HepG2 (cell line): ENCODE results near the gene SLC25A10. TPM values are rescaled to one million over a fixed set of nuclear protein-coding genes. Genes with fewer than 3 reads are reported as not detected.

Experiments
- ADNP ChIP-seq: sonication (generic); formaldehyde crosslinking; IDR thresholded peaks from 2 replicates; pipeline ENCODE4 v1.4.0; 2020; ENCODE audit warnings: missing genetic modification reagents
- FOXA1 ChIP-seq, 2 experiments: fragments of 450-650 bp in 1 of 2; sonication (generic) in 1 of 2; formaldehyde crosslinking in 1 of 2; IDR thresholded peaks; 2 replicates each; pipeline versions ENCODE4 v1.4.0 to v1.6.1; 2016 to 2020; ENCODE audit warnings: missing genetic modification reagents in 1 of 2
- GATAD2A ChIP-seq: IDR thresholded peaks from 2 replicates; pipeline ENCODE4 v1.6.1; 2016
- PPARG ChIP-seq: conservative IDR thresholded peaks from 2 replicates; pipeline ENCODE4 v1.6.1; 2016; ENCODE audit warnings: missing biosample characterization, missing genetic modification reagents
- TCF7 ChIP-seq: sonication (generic); IDR thresholded peaks from 2 replicates; pipeline ENCODE4 v1.6.1; 2016; ENCODE audit warnings: antibody characterized with exemption, low read depth
- ZNF441 ChIP-seq: sonication (generic); formaldehyde crosslinking; IDR thresholded peaks from 2 replicates; pipeline ENCODE4 v1.7.0; 2021; ENCODE audit warnings: missing genetic modification reagents, borderline replicate concordance
- ZNF451 ChIP-seq: sonication (generic); formaldehyde crosslinking; IDR thresholded peaks from 2 replicates; pipeline ENCODE4 v1.5.0; 2020; ENCODE audit warnings: mild to moderate bottlenecking, missing genetic modification reagents
- ZSCAN21 ChIP-seq: sonication (generic); formaldehyde crosslinking; IDR thresholded peaks from 2 replicates; pipeline ENCODE4 v1.8.0; 2022; ENCODE audit warnings: mild to moderate bottlenecking, missing genetic modification reagents, moderate library complexity, borderline replicate concordance
- polyA plus RNA-seq, 8 experiments: library from polyadenylated mRNA; depleted of rRNA in 3 of 8; stranded (reverse) in 7 of 8; unstranded in 1 of 8; fragments of >200 nt; fragmentation: Illumina TruSeq in 4 of 8; extraction: Trizol in 4 of 8; gene quantifications; 2 replicates each; pipeline versions ENCODE4 v1.2.1 to v1.2.3, GENCODE V29; 2011 to 2016; ENCODE audit warnings: low read depth in 4 of 8, missing spikeins in 1 of 8, mixed read lengths in 1 of 8; ENCODE audit not compliant: insufficient read depth in 1 of 8
- total RNA-seq, 5 experiments: library from RNA; depleted of rRNA; stranded (reverse); fragments of >200 nt; fragmentation: Illumina TruSeq; extraction: Trizol; gene quantifications; 2 replicates each; pipeline ENCODE4 v1.2.3, GENCODE V29; 2016; ENCODE audit warnings: low read depth in 1 of 5
- TF ChIP-seq, protein P1 (sequence below): sonication (generic); formaldehyde crosslinking; IDR thresholded peaks from 2 replicates; pipeline ENCODE4 v1.4.0; 2020; ENCODE audit warnings: missing genetic modification reagents
- TF ChIP-seq, protein P2 (sequence below): sonication (generic); formaldehyde crosslinking; IDR thresholded peaks from 2 replicates; pipeline ENCODE4 v1.4.0; 2020; ENCODE audit warnings: missing genetic modification reagents, low read depth, mild to moderate bottlenecking, borderline replicate concordance
- TF ChIP-seq, protein P3 (sequence below): IDR thresholded peaks from 2 replicates; pipeline ENCODE4 v1.6.1; 2018; ENCODE audit warnings: missing genetic modification reagents, mild to moderate bottlenecking, missing compliant biosample characterization
- TF ChIP-seq, protein P4 (sequence below): IDR thresholded peaks from 2 replicates; pipeline ENCODE4 v1.6.1; 2016; ENCODE audit warnings: control low read depth
- TF ChIP-seq, protein P5 (sequence below): sonication (generic); formaldehyde crosslinking; conservative IDR thresholded peaks from 2 replicates; pipeline ENCODE4 v1.8.1; 2023; ENCODE audit warnings: missing genetic modification reagents
- TF ChIP-seq, protein P6 (sequence below): sonication (generic); formaldehyde crosslinking; IDR thresholded peaks from 2 replicates; pipeline ENCODE4 v1.4.0; 2020; ENCODE audit warnings: missing genetic modification reagents

The SLC25A10 gene
- total and polyA plus RNA-seq, 2 of the 13 experiments (the other 11 are each of a cell fraction or from before 2014, with no cell fraction given) = 46.5 to 140 TPM

DNA sequence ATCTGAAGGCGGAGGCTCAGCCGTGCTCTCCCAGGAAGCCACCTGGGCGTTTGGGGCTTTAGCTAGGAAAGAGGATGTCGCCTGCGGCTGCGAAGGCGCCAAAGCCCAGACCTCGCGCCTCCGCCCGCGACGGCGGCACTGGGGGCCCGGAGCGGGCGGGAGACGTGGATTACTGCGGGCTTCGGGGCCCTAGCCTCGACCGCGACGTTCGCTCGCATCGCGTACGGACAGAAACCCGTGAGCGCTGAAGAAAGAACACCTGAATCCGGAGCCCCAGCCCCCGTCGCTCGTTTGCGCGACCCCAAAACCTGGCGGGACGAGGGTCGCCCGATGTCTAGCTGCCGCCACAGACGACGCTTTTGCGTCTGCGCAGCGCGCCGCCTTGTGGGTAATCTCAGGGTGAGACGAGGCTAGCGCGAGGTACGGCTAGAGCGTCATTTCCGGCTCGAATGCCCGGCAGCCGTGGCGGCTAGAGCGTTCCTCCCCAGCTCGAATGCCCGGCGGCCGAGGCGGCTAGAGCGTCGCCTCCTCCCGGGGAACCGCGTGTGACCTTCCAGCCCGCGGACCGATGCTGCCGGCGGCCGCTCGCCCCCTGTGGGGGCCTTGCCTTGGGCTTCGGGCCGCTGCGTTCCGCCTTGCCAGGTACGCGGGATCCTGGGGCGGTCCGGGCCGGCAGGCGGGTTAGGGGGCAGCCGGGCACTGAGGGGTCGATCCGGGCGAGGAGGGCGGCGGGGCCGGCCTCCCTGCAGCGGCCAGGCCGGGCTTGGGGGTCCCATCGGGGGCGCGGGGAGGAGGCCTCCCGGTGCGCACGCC lies 8.9 kb upstream of the SLC25A10 start, which contains the start of gene MRPL12 (continued):
- TF ChIP-seq, protein P1, sequence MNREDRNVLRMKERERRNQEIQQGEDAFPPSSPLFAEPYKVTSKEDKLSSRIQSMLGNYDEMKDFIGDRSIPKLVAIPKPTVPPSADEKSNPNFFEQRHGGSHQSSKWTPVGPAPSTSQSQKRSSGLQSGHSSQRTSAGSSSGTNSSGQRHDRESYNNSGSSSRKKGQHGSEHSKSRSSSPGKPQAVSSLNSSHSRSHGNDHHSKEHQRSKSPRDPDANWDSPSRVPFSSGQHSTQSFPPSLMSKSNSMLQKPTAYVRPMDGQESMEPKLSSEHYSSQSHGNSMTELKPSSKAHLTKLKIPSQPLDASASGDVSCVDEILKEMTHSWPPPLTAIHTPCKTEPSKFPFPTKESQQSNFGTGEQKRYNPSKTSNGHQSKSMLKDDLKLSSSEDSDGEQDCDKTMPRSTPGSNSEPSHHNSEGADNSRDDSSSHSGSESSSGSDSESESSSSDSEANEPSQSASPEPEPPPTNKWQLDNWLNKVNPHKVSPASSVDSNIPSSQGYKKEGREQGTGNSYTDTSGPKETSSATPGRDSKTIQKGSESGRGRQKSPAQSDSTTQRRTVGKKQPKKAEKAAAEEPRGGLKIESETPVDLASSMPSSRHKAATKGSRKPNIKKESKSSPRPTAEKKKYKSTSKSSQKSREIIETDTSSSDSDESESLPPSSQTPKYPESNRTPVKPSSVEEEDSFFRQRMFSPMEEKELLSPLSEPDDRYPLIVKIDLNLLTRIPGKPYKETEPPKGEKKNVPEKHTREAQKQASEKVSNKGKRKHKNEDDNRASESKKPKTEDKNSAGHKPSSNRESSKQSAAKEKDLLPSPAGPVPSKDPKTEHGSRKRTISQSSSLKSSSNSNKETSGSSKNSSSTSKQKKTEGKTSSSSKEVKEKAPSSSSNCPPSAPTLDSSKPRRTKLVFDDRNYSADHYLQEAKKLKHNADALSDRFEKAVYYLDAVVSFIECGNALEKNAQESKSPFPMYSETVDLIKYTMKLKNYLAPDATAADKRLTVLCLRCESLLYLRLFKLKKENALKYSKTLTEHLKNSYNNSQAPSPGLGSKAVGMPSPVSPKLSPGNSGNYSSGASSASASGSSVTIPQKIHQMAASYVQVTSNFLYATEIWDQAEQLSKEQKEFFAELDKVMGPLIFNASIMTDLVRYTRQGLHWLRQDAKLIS (CRISPR knock-in tag) = 0 out of 2 replicates have a peak, but pooled peaks have one; percentile 74
- TF ChIP-seq, protein P2, sequence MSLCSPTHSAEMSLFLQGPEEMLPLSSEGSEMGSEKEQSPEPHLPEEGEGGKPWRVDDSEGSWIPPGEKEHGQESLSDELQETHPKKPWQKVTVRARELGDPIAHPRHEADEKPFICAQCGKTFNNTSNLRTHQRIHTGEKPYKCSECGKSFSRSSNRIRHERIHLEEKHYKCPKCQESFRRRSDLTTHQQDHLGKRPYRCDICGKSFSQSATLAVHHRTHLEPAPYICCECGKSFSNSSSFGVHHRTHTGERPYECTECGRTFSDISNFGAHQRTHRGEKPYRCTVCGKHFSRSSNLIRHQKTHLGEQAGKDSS (CRISPR knock-in tag) = peak; percentile 80; the same call in 1 of the 2 replicates
- TF ChIP-seq, protein P3, sequence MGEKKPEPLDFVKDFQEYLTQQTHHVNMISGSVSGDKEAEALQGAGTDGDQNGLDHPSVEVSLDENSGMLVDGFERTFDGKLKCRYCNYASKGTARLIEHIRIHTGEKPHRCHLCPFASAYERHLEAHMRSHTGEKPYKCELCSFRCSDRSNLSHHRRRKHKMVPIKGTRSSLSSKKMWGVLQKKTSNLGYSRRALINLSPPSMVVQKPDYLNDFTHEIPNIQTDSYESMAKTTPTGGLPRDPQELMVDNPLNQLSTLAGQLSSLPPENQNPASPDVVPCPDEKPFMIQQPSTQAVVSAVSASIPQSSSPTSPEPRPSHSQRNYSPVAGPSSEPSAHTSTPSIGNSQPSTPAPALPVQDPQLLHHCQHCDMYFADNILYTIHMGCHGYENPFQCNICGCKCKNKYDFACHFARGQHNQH (CRISPR knock-in tag) = peak; percentile 89; the same call in 1 of the 2 replicates
- TF ChIP-seq, protein P4, sequence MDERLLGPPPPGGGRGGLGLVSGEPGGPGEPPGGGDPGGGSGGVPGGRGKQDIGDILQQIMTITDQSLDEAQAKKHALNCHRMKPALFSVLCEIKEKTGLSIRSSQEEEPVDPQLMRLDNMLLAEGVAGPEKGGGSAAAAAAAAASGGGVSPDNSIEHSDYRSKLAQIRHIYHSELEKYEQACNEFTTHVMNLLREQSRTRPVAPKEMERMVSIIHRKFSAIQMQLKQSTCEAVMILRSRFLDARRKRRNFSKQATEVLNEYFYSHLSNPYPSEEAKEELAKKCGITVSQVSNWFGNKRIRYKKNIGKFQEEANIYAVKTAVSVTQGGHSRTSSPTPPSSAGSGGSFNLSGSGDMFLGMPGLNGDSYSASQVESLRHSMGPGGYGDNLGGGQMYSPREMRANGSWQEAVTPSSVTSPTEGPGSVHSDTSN (CRISPR knock-in tag) = no peak
- TF ChIP-seq, protein P5, sequence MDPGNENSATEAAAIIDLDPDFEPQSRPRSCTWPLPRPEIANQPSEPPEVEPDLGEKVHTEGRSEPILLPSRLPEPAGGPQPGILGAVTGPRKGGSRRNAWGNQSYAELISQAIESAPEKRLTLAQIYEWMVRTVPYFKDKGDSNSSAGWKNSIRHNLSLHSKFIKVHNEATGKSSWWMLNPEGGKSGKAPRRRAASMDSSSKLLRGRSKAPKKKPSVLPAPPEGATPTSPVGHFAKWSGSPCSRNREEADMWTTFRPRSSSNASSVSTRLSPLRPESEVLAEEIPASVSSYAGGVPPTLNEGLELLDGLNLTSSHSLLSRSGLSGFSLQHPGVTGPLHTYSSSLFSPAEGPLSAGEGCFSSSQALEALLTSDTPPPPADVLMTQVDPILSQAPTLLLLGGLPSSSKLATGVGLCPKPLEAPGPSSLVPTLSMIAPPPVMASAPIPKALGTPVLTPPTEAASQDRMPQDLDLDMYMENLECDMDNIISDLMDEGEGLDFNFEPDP (CRISPR knock-in tag) = no peak
- TF ChIP-seq ADNP (CRISPR knock-in tag) = no peak
- peak; percentile 81 for TF ChIP-seq ZNF441
- peak; percentile 36; the same call in 1 of the 2 replicates for TF ChIP-seq GATAD2A (CRISPR knock-in tag)
- no peak for TF ChIP-seq TCF7
- TF ChIP-seq, protein P6, sequence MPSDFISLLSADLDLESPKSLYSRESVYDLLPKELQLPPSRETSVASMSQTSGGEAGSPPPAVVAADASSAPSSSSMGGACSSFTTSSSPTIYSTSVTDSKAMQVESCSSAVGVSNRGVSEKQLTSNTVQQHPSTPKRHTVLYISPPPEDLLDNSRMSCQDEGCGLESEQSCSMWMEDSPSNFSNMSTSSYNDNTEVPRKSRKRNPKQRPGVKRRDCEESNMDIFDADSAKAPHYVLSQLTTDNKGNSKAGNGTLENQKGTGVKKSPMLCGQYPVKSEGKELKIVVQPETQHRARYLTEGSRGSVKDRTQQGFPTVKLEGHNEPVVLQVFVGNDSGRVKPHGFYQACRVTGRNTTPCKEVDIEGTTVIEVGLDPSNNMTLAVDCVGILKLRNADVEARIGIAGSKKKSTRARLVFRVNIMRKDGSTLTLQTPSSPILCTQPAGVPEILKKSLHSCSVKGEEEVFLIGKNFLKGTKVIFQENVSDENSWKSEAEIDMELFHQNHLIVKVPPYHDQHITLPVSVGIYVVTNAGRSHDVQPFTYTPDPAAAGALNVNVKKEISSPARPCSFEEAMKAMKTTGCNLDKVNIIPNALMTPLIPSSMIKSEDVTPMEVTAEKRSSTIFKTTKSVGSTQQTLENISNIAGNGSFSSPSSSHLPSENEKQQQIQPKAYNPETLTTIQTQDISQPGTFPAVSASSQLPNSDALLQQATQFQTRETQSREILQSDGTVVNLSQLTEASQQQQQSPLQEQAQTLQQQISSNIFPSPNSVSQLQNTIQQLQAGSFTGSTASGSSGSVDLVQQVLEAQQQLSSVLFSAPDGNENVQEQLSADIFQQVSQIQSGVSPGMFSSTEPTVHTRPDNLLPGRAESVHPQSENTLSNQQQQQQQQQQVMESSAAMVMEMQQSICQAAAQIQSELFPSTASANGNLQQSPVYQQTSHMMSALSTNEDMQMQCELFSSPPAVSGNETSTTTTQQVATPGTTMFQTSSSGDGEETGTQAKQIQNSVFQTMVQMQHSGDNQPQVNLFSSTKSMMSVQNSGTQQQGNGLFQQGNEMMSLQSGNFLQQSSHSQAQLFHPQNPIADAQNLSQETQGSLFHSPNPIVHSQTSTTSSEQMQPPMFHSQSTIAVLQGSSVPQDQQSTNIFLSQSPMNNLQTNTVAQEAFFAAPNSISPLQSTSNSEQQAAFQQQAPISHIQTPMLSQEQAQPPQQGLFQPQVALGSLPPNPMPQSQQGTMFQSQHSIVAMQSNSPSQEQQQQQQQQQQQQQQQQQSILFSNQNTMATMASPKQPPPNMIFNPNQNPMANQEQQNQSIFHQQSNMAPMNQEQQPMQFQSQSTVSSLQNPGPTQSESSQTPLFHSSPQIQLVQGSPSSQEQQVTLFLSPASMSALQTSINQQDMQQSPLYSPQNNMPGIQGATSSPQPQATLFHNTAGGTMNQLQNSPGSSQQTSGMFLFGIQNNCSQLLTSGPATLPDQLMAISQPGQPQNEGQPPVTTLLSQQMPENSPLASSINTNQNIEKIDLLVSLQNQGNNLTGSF (CRISPR knock-in tag) = no peak
- peak; percentile 79 for TF ChIP-seq PPARG (CRISPR knock-in tag)
- TF ChIP-seq ZSCAN21 = peak; percentile 96
- TF ChIP-seq FOXA1 (IDR thresholded peaks at IDR 0.05) = no peak
- TF ChIP-seq FOXA1 (CRISPR knock-in tag; IDR thresholded peaks at IDR 0.05) = peak; percentile 67
- peak; percentile 93 for TF ChIP-seq ZNF451 (CRISPR knock-in tag)
